ENCODE measurements around the gene DIP2B. TPM values are rescaled to one million over a fixed set of nuclear protein-coding genes. Genes with fewer than 3 reads are reported as not detected.

Gene DIP2B
- total and polyA plus RNA-seq, 2 experiments from 2014 or later: 5.6 to 17.9 TPM

- H3K79me2 ChIP-seq (ENCODE audit: insufficient read depth): peaks cover 83% of the 10 kb centered on the region
- H2AFZ ChIP-seq: no peak overlapping the region
- no peaks in the 10 kb centered on the region for H4K20me1 ChIP-seq (ENCODE audit: insufficient read depth)
- no peaks in the 10 kb centered on the region for H3K9me2 ChIP-seq (ENCODE audit: insufficient read depth)
- H3K27ac ChIP-seq: no peak overlapping the region
- peak; percentile 29 for DNase-seq
- TF ChIP-seq EZH2 (IDR thresholded peaks at IDR 0.05; ENCODE audit: insufficient read depth, poor library complexity, severe bottlenecking) (no peak), EZH2phosphoT487 (IDR thresholded peaks at IDR 0.05; ENCODE audit: insufficient read depth, low read depth) (no peak)
- peaks cover 23% of the 10 kb centered on the region for H3K4me1 ChIP-seq (ENCODE audit: insufficient read depth)
- no peaks in the 10 kb centered on the region for H3K27me3 ChIP-seq (replicated peaks; ENCODE audit: insufficient read depth)
- no peaks in the 10 kb centered on the region for H3F3A ChIP-seq (ENCODE audit: insufficient read depth)
- in situ Hi-C loops (cut with MboI): loop anchor here (10.0 kb wide), 1 partner anchor 126 kb away; no protein-coding TSS in a partner anchor
- no peak overlapping the region for H3K4me2 ChIP-seq (ENCODE audit: unreplicated experiment)
- no peak overlapping the region for H3K9ac ChIP-seq
- 65 to 66% methylated on average over 6 of the region's 6 CpGs for WGBS, 2 experiments (ENCODE audit: low coverage in 1 of 2, low lambda C conversion rate in 2 of 2, missing lambda C conversion rate in 2 of 2)
- no peaks in the 10 kb centered on the region for H3K9me3 ChIP-seq (ENCODE audit: low read depth)
- H3K4me3 ChIP-seq: no peak overlapping the region
- H3K36me3 ChIP-seq (ENCODE audit: low read depth): no peaks in the 10 kb centered on the region
Measured at GRCh38 chr12:50508414-50508813, 3.6 kb downstream of the DIP2B start.

- peaks cover 90% of the 10 kb centered on the region for H3K79me2 ChIP-seq (ENCODE audit: insufficient read depth)
- H3K4me1 ChIP-seq (ENCODE audit: insufficient read depth): peaks cover 23% of the 10 kb centered on the region
- no peak for DNase-seq
- H3F3A ChIP-seq (ENCODE audit: insufficient read depth): no peaks in the 10 kb centered on the region
- H3K4me2 ChIP-seq (ENCODE audit: unreplicated experiment): no peak overlapping the region
- H3K27me3 ChIP-seq (replicated peaks; ENCODE audit: insufficient read depth): no peaks in the 10 kb centered on the region
- in situ Hi-C loops (cut with MboI): loop anchor here (10.0 kb wide), 1 partner anchor 126 kb away; no protein-coding TSS in a partner anchor
- no peaks in the 10 kb centered on the region for H4K20me1 ChIP-seq (ENCODE audit: insufficient read depth)
- H3K9me3 ChIP-seq (ENCODE audit: low read depth): no peaks in the 10 kb centered on the region
- H3K9me2 ChIP-seq (ENCODE audit: insufficient read depth): no peaks in the 10 kb centered on the region
- TF ChIP-seq EZH2 (IDR thresholded peaks at IDR 0.05; ENCODE audit: insufficient read depth, poor library complexity, severe bottlenecking) (no peak), EZH2phosphoT487 (IDR thresholded peaks at IDR 0.05; ENCODE audit: insufficient read depth, low read depth) (no peak)
- H3K36me3 ChIP-seq (ENCODE audit: low read depth): no peaks in the 10 kb centered on the region
- no peak overlapping the region for H3K9ac ChIP-seq
- no peak overlapping the region for H3K4me3 ChIP-seq
- no peak overlapping the region for H2AFZ ChIP-seq
- no peak overlapping the region for H3K27ac ChIP-seq
- WGBS, 2 experiments (ENCODE audit: low coverage in 1 of 2, low lambda C conversion rate in 2 of 2, missing lambda C conversion rate in 2 of 2): 97% methylated on average over 7 of the region's 7 CpGs
Measured at GRCh38 chr12:50508970-50509663, 4.3 kb downstream of the DIP2B start.

- 96 to 97% methylated on average over 4 of the region's 4 CpGs for WGBS, 2 experiments (ENCODE audit: low coverage in 1 of 2, low lambda C conversion rate in 2 of 2, missing lambda C conversion rate in 2 of 2)
- TF ChIP-seq EZH2 (IDR thresholded peaks at IDR 0.05; ENCODE audit: insufficient read depth, poor library complexity, severe bottlenecking) (no peak), EZH2phosphoT487 (IDR thresholded peaks at IDR 0.05; ENCODE audit: insufficient read depth, low read depth) (no peak)
- Histone ChIP-seq H2AFZ (no peak overlapping the region), H3K4me2 (ENCODE audit: unreplicated experiment) (no peak overlapping the region), H3K79me2 (ENCODE audit: insufficient read depth) (peaks cover 100% of the 10 kb centered on the region), H3K9me2 (ENCODE audit: insufficient read depth) (no peaks in the 10 kb centered on the region), H4K20me1 (ENCODE audit: insufficient read depth) (no peaks in the 10 kb centered on the region), H3K4me1 (ENCODE audit: insufficient read depth) (peaks cover 9% of the 10 kb centered on the region), H3K27me3 (replicated peaks; ENCODE audit: insufficient read depth) (no peaks in the 10 kb centered on the region), H3K27ac (no peak overlapping the region), H3K36me3 (ENCODE audit: low read depth) (no peaks in the 10 kb centered on the region), H3F3A (ENCODE audit: insufficient read depth) (peaks cover 6% of the 10 kb centered on the region; the same call in 1 of the 2 replicates), H3K9ac (no peak overlapping the region), H3K4me3 (no peak overlapping the region), H3K9me3 (ENCODE audit: low read depth) (no peaks in the 10 kb centered on the region)
- DNase-seq: no peak
- in situ Hi-C loops (cut with MboI): no loop called here
Measured at GRCh38 chr12:50514526-50515276, 9.9 kb downstream of the DIP2B start.

DNA sequence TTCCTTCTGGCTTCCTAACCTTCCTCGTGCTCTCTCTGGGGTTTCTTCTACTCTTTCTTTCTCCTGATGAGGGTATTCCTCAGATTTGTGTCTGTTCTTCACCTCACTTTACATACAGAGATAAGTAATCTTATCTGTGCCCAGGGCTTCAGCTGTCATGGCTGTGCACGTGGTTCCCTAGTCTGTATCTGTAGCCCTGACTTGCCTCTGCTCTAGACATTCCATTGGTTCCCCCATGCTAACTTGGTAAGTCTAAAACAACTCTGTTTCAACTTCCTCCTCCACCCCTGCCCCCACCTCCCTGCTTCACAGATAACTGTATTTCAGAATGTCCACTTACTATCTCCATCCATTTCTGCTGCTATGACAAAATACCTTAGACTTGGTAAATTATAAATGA, 10.8 kb downstream of the DIP2B start:
- Histone ChIP-seq H3K79me2 (ENCODE audit: insufficient read depth) (peaks cover 100% of the 10 kb centered on the region), H3K4me3 (no peak overlapping the region), H3K4me1 (ENCODE audit: insufficient read depth) (peaks cover 9% of the 10 kb centered on the region), H3K36me3 (ENCODE audit: low read depth) (no peaks in the 10 kb centered on the region), H3K4me2 (ENCODE audit: unreplicated experiment) (no peak overlapping the region), H3K9me2 (ENCODE audit: insufficient read depth) (no peaks in the 10 kb centered on the region), H3F3A (ENCODE audit: insufficient read depth) (peaks cover 6% of the 10 kb centered on the region; the same call in 1 of the 2 replicates), H3K9ac (no peak overlapping the region), H3K27me3 (replicated peaks; ENCODE audit: insufficient read depth) (no peaks in the 10 kb centered on the region), H4K20me1 (ENCODE audit: insufficient read depth) (no peaks in the 10 kb centered on the region), H3K27ac (no peak overlapping the region), H3K9me3 (ENCODE audit: low read depth) (no peaks in the 10 kb centered on the region), H2AFZ (no peak overlapping the region)
- in situ Hi-C loops (cut with MboI): no loop called here
- TF ChIP-seq EZH2phosphoT487 (IDR thresholded peaks at IDR 0.05; ENCODE audit: insufficient read depth, low read depth): no peak
- no peak for TF ChIP-seq EZH2 (IDR thresholded peaks at IDR 0.05; ENCODE audit: insufficient read depth, poor library complexity, severe bottlenecking)
- DNase-seq: no peak
- WGBS, 2 experiments (ENCODE audit: low coverage in 1 of 2, low lambda C conversion rate in 2 of 2, missing lambda C conversion rate in 2 of 2): 100% methylated on average over 2 of the region's 2 CpGs

Data from GM23248 (cell line).